Activated T-helper 17 cell treated with anti-CD3 and anti-CD28 coated beads, Interleukin-2, amount 50 U/mL, for 72 hours (primary cell): Measurements from ENCODE around the gene DHRS4. TPM values are rescaled to one million over a fixed set of nuclear protein-coding genes. Genes with fewer than 3 reads are reported as not detected.
"Not testable (repeated sequence)": the region's sequence is repeated elsewhere in the genome, so short reads cannot be mapped to it uniquely, and the experiment has no call there.

Experiments used
- ATAC-seq: fragments of 150-1000 bp; cut with Tn5 transposase; replicated peaks from 2 replicates; pipeline ENCODE4 v1.10.0; 2021; ENCODE audit warnings: mild to moderate bottlenecking, moderate library complexity
- H3K27ac Mint-ChIP-seq: one replicate; pipeline ENCODE4 v1.8.0; 2022; ENCODE audit warnings: mixed read lengths
- H3K27me3 Mint-ChIP-seq: one replicate; pipeline ENCODE4 v1.8.0; 2022; ENCODE audit warnings: mixed read lengths
- H3K36me3 Mint-ChIP-seq: one replicate; pipeline ENCODE4 v1.8.0; 2022; ENCODE audit warnings: low read depth, mild to moderate bottlenecking, mixed read lengths
- H3K4me1 Mint-ChIP-seq: one replicate; pipeline ENCODE4 v1.8.0; 2022; ENCODE audit warnings: mixed read lengths
- H3K4me3 Mint-ChIP-seq: one replicate; pipeline ENCODE4 v1.8.0; 2022; ENCODE audit warnings: mild to moderate bottlenecking, mixed read lengths
- H3K9me3 Mint-ChIP-seq: one replicate; pipeline ENCODE4 v1.8.0; 2022; ENCODE audit warnings: mixed read lengths
- total RNA-seq, 2 donors: library from RNA; stranded (reverse); gene quantifications; one replicate each; pipeline ENCODE4 v1.2.3, GENCODE V29; 2022

DHRS4 gene
- total RNA-seq, 2 donors from 2014 or later = 14.6 to 15.0 TPM

DNA sequence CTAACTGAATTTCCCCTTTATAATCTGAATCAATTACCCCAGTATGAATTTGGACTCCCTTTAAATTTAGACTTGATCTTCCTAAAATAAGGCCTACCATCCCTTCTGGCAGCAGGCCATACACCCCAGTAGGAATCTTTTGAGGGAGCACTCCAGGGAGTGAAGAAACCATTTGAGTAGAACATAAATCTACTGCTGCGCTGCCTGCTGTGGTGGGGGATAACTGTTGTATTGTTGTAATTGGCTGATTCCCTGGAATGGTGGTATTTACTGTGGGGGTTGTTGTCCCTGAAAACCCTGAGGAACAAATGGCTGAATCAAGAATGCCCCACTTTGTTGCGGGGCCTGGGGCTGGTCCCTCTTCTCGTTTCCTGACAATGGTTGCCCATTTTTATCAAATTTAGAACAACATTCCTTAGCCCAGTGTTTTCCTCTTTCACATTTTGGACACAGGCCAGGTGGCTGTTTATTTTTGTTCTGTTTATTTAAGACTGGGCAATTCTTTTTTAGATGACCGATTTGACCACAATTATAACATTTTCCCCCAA, 59.2 kb downstream of the DHRS4 start:
- not testable (repeated sequence) for H3K4me3 Mint-ChIP-seq, ATAC-seq, H3K9me3 Mint-ChIP-seq, H3K27ac Mint-ChIP-seq, H3K36me3 Mint-ChIP-seq, H3K27me3 Mint-ChIP-seq
- H3K4me1 Mint-ChIP-seq = peaks cover 25% of the 10 kb centered on the region

DNA sequence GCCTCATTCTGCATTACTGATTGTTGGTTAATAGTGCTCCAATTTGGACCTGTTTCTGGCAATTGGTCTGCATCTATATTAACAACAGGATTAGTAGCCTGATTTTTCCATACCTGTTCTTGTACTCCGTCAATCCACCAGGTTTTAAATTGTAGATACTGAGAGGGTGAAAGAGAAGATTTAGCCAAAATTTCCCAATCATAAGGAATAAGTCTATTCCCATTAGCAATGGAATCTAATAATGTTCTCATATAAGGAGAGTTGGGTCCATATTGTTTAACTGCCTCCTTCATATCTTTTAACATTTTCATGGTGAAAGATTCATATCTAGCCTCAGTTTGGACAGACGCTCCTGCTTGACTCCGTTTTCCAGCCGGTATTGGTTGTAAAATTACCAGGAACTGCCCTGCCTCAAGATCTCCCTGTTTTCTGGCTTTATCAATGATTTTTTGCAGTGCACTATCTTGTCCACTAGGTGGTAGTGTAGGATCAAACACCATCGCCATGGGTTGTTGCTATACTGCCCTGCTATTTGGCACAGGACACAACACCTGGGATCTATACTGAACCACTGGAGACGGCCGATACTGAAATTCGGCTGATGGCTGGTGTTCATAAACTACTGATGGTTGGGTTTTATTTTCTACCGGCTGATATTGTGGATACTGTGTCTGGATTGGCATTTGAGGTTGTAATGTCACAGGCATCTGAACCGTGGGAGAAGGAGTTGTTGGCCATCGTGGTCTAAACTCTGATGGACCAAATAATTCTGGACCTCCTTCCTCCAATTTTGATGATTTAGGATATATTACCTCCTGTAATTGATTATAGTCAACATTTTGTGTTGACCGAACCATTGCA, 60.3 kb downstream of the DHRS4 start:
- ATAC-seq = peak; percentile 86
- peaks cover 16% of the 10 kb centered on the region for H3K4me1 Mint-ChIP-seq
- peaks cover 3% of the 10 kb centered on the region for H3K27me3 Mint-ChIP-seq
- peaks cover 5% of the 10 kb centered on the region for H3K9me3 Mint-ChIP-seq
- H3K4me3 Mint-ChIP-seq = no peak overlapping the region
- H3K36me3 Mint-ChIP-seq = no peaks in the 10 kb centered on the region
- no peak overlapping the region for H3K27ac Mint-ChIP-seq

DNA sequence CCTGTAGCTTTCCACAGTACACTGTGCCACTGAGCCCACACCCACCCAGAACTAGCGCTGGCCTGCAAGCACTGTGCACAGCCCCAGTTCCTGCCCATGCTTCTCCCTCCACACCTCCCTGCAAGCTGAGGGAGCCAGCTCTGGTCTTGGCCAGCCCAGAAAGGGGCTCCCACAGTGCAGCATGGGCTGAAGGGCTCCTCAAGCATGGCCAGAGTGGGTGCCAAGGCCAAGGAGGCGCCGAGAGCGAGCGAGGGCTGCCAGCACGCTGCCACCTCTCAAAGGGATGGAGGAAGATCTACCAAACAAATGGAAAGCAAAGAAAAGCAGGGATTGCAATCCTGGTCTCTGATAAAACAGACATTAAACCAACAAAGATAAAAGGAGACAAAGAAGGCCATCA, 62.2 kb downstream of the DHRS4 start:
- H3K36me3 Mint-ChIP-seq, H3K27me3 Mint-ChIP-seq, H3K27ac Mint-ChIP-seq, ATAC-seq, H3K4me3 Mint-ChIP-seq, H3K9me3 Mint-ChIP-seq: not testable (repeated sequence)
- H3K4me1 Mint-ChIP-seq = peaks cover 11% of the 10 kb centered on the region

Other genes starting within 250 kb of the DHRS4 start
- gene DHRS4L2, start 35.2 kb downstream of the DHRS4 start, total RNA-seq = 10 to 100 TPM; 15.8 to 17.9 TPM
- gene CARMIL3, start 98.2 kb downstream of the DHRS4 start, total RNA-seq = 1 to 10 TPM; 2.1 to 4.2 TPM
- gene CPNE6, start 117.8 kb downstream of the DHRS4 start, total RNA-seq = not detected
- gene PCK2, start 140.5 kb downstream of the DHRS4 start, total RNA-seq = 10 to 100 TPM; 31.4 to 57.6 TPM
- gene DCAF11, start 161.0 kb downstream of the DHRS4 start, total RNA-seq = 10 to 100 TPM; 72.4 to 94.8 TPM
- 1 to 10 TPM; 1.7 to 2.5 TPM for gene NRL, start 161.2 kb downstream of the DHRS4 start, total RNA-seq
- gene FITM1, start 176.9 kb downstream of the DHRS4 start, total RNA-seq = under 1 TPM in 1 of 2 donors, not detected in 1; 0.58 TPM
- gene PSME1, start 182.4 kb downstream of the DHRS4 start, total RNA-seq = 100 to 1,000 TPM; 361 to 375 TPM
- 10 to 100 TPM; 31.0 to 43.8 TPM for gene EMC9, start 187.8 kb downstream of the DHRS4 start, total RNA-seq
- gene PSME2, start 192.8 kb downstream of the DHRS4 start, total RNA-seq = 100 to 1,000 TPM; 339 to 489 TPM
- gene RNF31, start 193.7 kb downstream of the DHRS4 start, total RNA-seq = 10 to 100 TPM; 56.6 to 86.7 TPM
- gene IRF9, start 207.5 kb downstream of the DHRS4 start, total RNA-seq = 100 to 1,000 TPM; 106 to 190 TPM
- 10 to 100 TPM; 35.7 to 58.8 TPM for gene REC8, start 218.3 kb downstream of the DHRS4 start, total RNA-seq
- 10 to 100 TPM; 34.0 to 78.7 TPM for gene IPO4, start 235.0 kb downstream of the DHRS4 start, total RNA-seq
- gene TM9SF1, start 241.7 kb downstream of the DHRS4 start, total RNA-seq = 10 to 100 TPM; 28.6 to 33.4 TPM